ENCODE data around the gene MAGEA9B.
"Not testable (repeated sequence)": the region's sequence is repeated elsewhere in the genome, so short reads cannot be mapped to it uniquely, and the experiment has no call there.

MAGEA9B gene

GRCh38 chrX:149629730-149630387 lies 42.6 kb upstream of the MAGEA9B start:
- no peak for TF ChIP-seq CTCF (conservative IDR thresholded peaks at IDR 0.05; ENCODE audit: low read depth, low read length)

DNA sequence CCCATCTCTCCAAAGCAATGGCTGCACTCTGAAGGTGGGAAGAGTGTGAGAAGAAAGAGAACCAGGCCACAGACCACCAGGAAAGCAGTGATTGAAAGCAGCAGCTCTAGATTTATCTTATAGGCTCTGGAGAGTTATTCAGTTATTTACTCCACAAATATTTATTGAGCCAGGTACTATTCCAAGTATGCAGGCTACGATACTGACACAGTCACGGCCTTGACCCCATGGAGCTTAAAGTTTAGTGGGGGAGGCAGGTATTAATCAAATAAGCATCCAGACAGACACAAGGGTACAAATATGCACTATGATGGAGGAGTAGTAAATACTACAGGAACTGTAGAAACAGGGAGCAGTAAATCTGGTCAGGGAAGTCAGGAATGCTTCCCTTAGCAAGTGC lies 41.5 kb upstream of the MAGEA9B start:
- Histone ChIP-seq H3K4me3 (IDR thresholded peaks at IDR 0.05; ENCODE audit: insufficient read depth, low read depth, low read length) (no peak overlapping the region), H4K20me1 (ENCODE audit: insufficient read depth) (no peaks in the 10 kb centered on the region), H3K36me3 (ENCODE audit: insufficient read depth) (no peaks in the 10 kb centered on the region), H2AFZ (ENCODE audit: low read depth) (no peak overlapping the region), H3K4me1 (ENCODE audit: low read depth, poor library complexity, severe bottlenecking) (peaks cover 3% of the 10 kb centered on the region), H3K4me2 (no peak overlapping the region), H3K27ac (no peak overlapping the region), H3K27me3 (ENCODE audit: insufficient read depth, low read depth) (no peaks in the 10 kb centered on the region), H3K9ac (no peak overlapping the region), H3K79me2 (ENCODE audit: insufficient read depth, low read depth) (peaks cover 15% of the 10 kb centered on the region; the same call in 1 of the 2 replicates)
- TF ChIP-seq CTCF (conservative IDR thresholded peaks at IDR 0.05; ENCODE audit: low read depth, low read length) = no peak

More at GRCh38 chrX:149629730-149630387, 42.6 kb upstream of the MAGEA9B start:
- H3K4me2 ChIP-seq = no peak overlapping the region; the same call in 1 of the 2 replicates
- H3K27me3 ChIP-seq (ENCODE audit: insufficient read depth, low read depth) = no peaks in the 10 kb centered on the region
- H3K4me1 ChIP-seq (ENCODE audit: low read depth, poor library complexity, severe bottlenecking) = peaks cover 3% of the 10 kb centered on the region
- peaks cover 15% of the 10 kb centered on the region; the same call in 1 of the 2 replicates for H3K79me2 ChIP-seq (ENCODE audit: insufficient read depth, low read depth)
- H3K9ac ChIP-seq = no peak overlapping the region
- H3K4me3 ChIP-seq (IDR thresholded peaks at IDR 0.05; ENCODE audit: insufficient read depth, low read depth, low read length) = no peak overlapping the region
- H3K36me3 ChIP-seq (ENCODE audit: insufficient read depth) = no peaks in the 10 kb centered on the region
- no peaks in the 10 kb centered on the region for H4K20me1 ChIP-seq (ENCODE audit: insufficient read depth)
- no peak overlapping the region for H2AFZ ChIP-seq (ENCODE audit: low read depth)
- no peak overlapping the region for H3K27ac ChIP-seq

DNA sequence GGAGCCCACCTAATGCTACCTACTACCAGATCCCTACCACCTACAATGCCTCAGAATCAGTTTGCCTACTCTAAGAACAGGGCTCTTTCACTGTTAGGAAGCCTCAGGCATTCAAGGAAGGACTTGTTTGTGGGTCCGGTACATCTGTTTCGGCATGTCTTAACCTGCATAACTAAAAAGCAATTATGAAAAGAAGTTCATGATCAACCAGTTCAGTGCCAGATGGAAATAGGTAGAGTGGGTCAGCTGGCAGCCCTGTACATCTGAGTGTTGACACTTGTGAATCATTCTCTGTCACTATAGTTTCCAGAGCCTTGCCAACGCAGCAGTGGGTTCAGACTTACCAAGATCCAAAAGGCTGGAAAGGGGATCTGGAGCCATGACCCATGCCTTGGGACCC lies 41.0 kb upstream of the MAGEA9B start:
- Histone ChIP-seq H3K4me3 (IDR thresholded peaks at IDR 0.05; ENCODE audit: insufficient read depth, low read depth, low read length) (no peak overlapping the region), H3K27me3 (ENCODE audit: insufficient read depth, low read depth) (no peaks in the 10 kb centered on the region), H3K9ac (no peak overlapping the region), H3K4me1 (ENCODE audit: low read depth, poor library complexity, severe bottlenecking) (peaks cover 3% of the 10 kb centered on the region), H3K36me3 (ENCODE audit: insufficient read depth) (no peaks in the 10 kb centered on the region), H4K20me1 (ENCODE audit: insufficient read depth) (no peaks in the 10 kb centered on the region), H3K79me2 (ENCODE audit: insufficient read depth, low read depth) (peaks cover 15% of the 10 kb centered on the region; the same call in 1 of the 2 replicates), H2AFZ (ENCODE audit: low read depth) (no peak overlapping the region), H3K27ac (no peak overlapping the region), H3K4me2 (no peak overlapping the region)
- no peak for TF ChIP-seq CTCF (conservative IDR thresholded peaks at IDR 0.05; ENCODE audit: low read depth, low read length)

- H3K4me2 ChIP-seq; H4K20me1 ChIP-seq (ENCODE audit: insufficient read depth); H3K4me3 ChIP-seq (IDR thresholded peaks at IDR 0.05; ENCODE audit: insufficient read depth, low read depth, low read length); H3K9ac ChIP-seq; H3K27ac ChIP-seq; H3K27me3 ChIP-seq (ENCODE audit: insufficient read depth, low read depth); H3K36me3 ChIP-seq (ENCODE audit: insufficient read depth); H3K4me1 ChIP-seq (ENCODE audit: low read depth, poor library complexity, severe bottlenecking); H2AFZ ChIP-seq (ENCODE audit: low read depth): not testable (repeated sequence)
- H3K79me2 ChIP-seq (ENCODE audit: insufficient read depth, low read depth) = peaks cover 15% of the 10 kb centered on the region; the same call in 1 of the 2 replicates
These were observed 39.6 kb upstream of the MAGEA9B start for GRCh38 chrX:149626829-149627228.

DNA sequence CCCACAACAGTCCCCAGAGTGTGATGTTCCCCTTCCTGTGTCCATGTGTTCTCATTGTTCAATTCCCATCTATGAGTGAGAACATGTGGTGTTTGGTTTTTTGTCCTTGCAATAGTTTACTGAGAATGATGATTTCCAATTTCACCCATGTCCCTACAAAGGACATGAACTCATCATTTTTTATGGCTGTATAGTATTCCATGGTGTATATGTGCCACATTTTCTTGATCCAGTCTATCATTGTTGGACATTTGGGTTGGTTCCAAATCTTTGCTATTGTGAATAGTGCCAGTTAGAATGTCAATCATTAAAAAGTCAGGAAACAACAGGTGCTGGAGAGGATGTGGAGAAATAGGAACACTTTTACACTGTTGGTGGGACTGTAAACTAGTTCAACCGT lies 32.4 kb upstream of the MAGEA9B start:
- H3K4me2 ChIP-seq; H3K79me2 ChIP-seq (ENCODE audit: insufficient read depth, low read depth); H3K27me3 ChIP-seq (ENCODE audit: insufficient read depth, low read depth); H3K27ac ChIP-seq; H3K9ac ChIP-seq; H3K4me3 ChIP-seq (IDR thresholded peaks at IDR 0.05; ENCODE audit: insufficient read depth, low read depth, low read length); H4K20me1 ChIP-seq (ENCODE audit: insufficient read depth); H2AFZ ChIP-seq (ENCODE audit: low read depth); H3K4me1 ChIP-seq (ENCODE audit: low read depth, poor library complexity, severe bottlenecking); H3K36me3 ChIP-seq (ENCODE audit: insufficient read depth): not testable (repeated sequence)

Data from KMS-11 (cell line).